Dermis microvascular lymphatic vessel endothelial cell (primary cell): ENCODE data around the gene RABGAP1. TPM values are rescaled to one million over a fixed set of nuclear protein-coding genes. Genes with fewer than 3 reads are reported as not detected.

ENCODE experiments used
- DNase-seq, 2 donors: peaks; one replicate each; pipeline versions ENCODE4 v3.0.0 to v3.0.0-alpha.2; 2010; ENCODE audit warnings: low read depth in 2 of 2
- total RNA-seq: library from RNA; depleted of rRNA; stranded (reverse); fragments of >200 nt; gene quantifications from 2 replicates; pipeline ENCODE4 v1.2.1, GENCODE V29; 2014

The RABGAP1 gene
- total RNA-seq, 1 donor from 2014 or later = 34.4 TPM

- no peak for DNase-seq
Measured at GRCh38 chr9:123109540-123110279, 168.9 kb downstream of the RABGAP1 start.

GRCh38 chr9:123111427-123112014 is 170.7 kb downstream of the RABGAP1 start:
- peak; percentile 11 to 33 for DNase-seq

GRCh38 chr9:123112015-123112975 is 171.5 kb downstream of the RABGAP1 start:
- no peak for DNase-seq

GRCh38 chr9:123113185-123113584 is 172.4 kb downstream of the RABGAP1 start:
- DNase-seq = no peak

GRCh38 chr9:123115146-123115913 is 174.5 kb downstream of the RABGAP1 start:
- DNase-seq = no peak

GRCh38 chr9:123116036-123116435 is 175.2 kb downstream of the RABGAP1 start:
- no peak for DNase-seq

GRCh38 chr9:123119566-123119965 is 178.7 kb downstream of the RABGAP1 start:
- no peak for DNase-seq

- DNase-seq = no peak
Measured at GRCh38 chr9:123120131-123120530, 179.3 kb downstream of the RABGAP1 start.

- no peak for DNase-seq
Measured at GRCh38 chr9:123120953-123121352, 180.1 kb downstream of the RABGAP1 start.

- DNase-seq = no peak
Measured at GRCh38 chr9:123121457-123121856, 180.6 kb downstream of the RABGAP1 start.

- DNase-seq = no peak
Measured at GRCh38 chr9:123127512-123128075, 186.8 kb downstream of the RABGAP1 start.

GRCh38 chr9:123128591-123128990 is 187.8 kb downstream of the RABGAP1 start:
- DNase-seq = no peak

- no peak for DNase-seq
Measured at GRCh38 chr9:123129423-123129822, 188.6 kb downstream of the RABGAP1 start.

- no peak for DNase-seq
Measured at GRCh38 chr9:123131258-123131657, 190.4 kb downstream of the RABGAP1 start.

GRCh38 chr9:123131993-123132392 is 191.2 kb downstream of the RABGAP1 start:
- no peak for DNase-seq

GRCh38 chr9:123132696-123133095 is 191.9 kb downstream of the RABGAP1 start:
- no peak for DNase-seq

GRCh38 chr9:123135430-123135829 is 194.6 kb downstream of the RABGAP1 start:
- DNase-seq = no peak

GRCh38 chr9:123138163-123138562 is 197.3 kb downstream of the RABGAP1 start:
- DNase-seq = no peak

GRCh38 chr9:123149067-123149466 is 208.2 kb downstream of the RABGAP1 start:
- DNase-seq = no peak

- DNase-seq = peak; percentile 63 to 91
Measured at GRCh38 chr9:123150708-123151503, 210.1 kb downstream of the RABGAP1 start.
